ENCODE results near the gene ADRA1B. TPM values are rescaled to one million over a fixed set of nuclear protein-coding genes. Genes with fewer than 3 reads are reported as not detected.

ADRA1B gene
- total RNA-seq, 1 donor from 2014 or later: 0.57 TPM

DNA sequence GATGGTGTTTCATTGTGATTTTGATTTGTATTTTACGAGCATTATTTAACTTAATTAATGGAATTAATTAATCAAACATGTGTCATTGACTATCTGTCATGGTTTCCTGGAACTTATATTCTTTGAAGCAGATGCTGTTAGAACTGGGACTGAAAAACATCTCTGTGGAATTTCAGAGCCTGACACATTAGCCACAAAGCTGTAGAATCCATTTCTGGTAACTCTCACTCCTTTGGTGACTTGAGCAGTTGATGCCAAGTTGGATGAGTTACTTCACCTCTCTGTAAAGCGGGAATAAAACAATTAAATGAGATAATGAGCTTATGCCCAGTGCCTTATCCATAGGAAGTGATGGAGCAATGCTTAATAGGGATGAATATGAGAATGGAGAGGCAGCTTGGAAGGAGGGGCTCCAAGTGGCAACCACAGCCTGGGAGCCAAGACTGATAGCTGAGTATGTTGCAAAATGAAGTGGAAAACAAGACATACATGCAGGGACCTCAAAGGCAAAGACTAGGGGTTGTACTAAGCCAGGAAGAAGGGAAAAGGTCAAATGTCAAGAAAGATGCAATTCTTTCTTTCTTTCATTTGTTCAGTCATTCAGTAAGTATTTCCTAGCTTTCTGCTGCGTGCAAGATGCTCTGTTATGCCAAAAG, 23.1 kb upstream of the ADRA1B start:
- DNase-seq (ENCODE audit: low spot score, unreplicated experiment): no peak
- TF ChIP-seq, protein P1, sequence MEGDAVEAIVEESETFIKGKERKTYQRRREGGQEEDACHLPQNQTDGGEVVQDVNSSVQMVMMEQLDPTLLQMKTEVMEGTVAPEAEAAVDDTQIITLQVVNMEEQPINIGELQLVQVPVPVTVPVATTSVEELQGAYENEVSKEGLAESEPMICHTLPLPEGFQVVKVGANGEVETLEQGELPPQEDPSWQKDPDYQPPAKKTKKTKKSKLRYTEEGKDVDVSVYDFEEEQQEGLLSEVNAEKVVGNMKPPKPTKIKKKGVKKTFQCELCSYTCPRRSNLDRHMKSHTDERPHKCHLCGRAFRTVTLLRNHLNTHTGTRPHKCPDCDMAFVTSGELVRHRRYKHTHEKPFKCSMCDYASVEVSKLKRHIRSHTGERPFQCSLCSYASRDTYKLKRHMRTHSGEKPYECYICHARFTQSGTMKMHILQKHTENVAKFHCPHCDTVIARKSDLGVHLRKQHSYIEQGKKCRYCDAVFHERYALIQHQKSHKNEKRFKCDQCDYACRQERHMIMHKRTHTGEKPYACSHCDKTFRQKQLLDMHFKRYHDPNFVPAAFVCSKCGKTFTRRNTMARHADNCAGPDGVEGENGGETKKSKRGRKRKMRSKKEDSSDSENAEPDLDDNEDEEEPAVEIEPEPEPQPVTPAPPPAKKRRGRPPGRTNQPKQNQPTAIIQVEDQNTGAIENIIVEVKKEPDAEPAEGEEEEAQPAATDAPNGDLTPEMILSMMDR (IDR thresholded peaks at IDR 0.05; ENCODE audit: unreplicated experiment): no peak

DNA sequence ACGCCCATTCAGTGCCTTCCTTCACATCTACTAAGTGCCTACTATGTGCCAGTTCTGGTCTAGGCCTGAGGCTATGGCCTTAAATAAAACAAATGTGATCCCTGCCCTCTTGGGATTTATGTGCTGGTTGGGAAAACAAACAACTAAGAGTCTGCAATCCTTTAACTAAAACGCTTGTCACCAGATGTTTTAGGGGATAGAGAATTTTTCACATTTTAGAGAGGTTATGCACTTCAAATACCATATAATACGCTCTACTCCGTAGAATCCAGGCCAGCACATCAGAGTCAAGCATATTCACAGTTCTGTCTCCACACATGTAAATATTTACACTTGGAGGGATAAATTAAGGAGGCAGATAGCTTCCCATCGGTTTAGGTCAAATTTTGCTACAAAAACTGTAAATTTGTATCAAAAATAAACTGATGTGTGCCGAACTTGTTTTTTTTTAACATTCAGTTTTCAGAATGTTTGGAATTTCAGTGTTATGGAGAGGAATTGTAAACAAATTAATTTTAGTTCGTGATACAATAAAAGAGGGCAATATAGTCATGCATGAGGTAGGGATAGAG, 22.0 kb upstream of the ADRA1B start:
- H3K9me3 Mint-ChIP-seq (ENCODE audit: low read depth): no peaks in the 10 kb centered on the region
- no peaks in the 10 kb centered on the region for H3K4me1 Mint-ChIP-seq (ENCODE audit: low read depth)
- no peak overlapping the region for H3K4me3 Mint-ChIP-seq (ENCODE audit: low read depth)
- no peak overlapping the region for H3K27ac Mint-ChIP-seq
- TF ChIP-seq, protein P1 (IDR thresholded peaks at IDR 0.05; ENCODE audit: unreplicated experiment): no peak
- no peak for DNase-seq (ENCODE audit: low spot score, unreplicated experiment)
- peaks cover 3% of the 10 kb centered on the region for H3K27me3 Mint-ChIP-seq
- no peaks in the 10 kb centered on the region for H3K36me3 Mint-ChIP-seq (ENCODE audit: insufficient read depth)

More for the DNA sequence above, 23.1 kb upstream of the ADRA1B start:
- Mint-ChIP-seq H3K4me1 (ENCODE audit: low read depth) (no peaks in the 10 kb centered on the region), H3K4me3 (ENCODE audit: low read depth) (no peak overlapping the region), H3K27me3 (peaks cover 2% of the 10 kb centered on the region), H3K36me3 (ENCODE audit: insufficient read depth) (no peaks in the 10 kb centered on the region), H3K27ac (no peak overlapping the region), H3K9me3 (ENCODE audit: low read depth) (no peaks in the 10 kb centered on the region)

DNA sequence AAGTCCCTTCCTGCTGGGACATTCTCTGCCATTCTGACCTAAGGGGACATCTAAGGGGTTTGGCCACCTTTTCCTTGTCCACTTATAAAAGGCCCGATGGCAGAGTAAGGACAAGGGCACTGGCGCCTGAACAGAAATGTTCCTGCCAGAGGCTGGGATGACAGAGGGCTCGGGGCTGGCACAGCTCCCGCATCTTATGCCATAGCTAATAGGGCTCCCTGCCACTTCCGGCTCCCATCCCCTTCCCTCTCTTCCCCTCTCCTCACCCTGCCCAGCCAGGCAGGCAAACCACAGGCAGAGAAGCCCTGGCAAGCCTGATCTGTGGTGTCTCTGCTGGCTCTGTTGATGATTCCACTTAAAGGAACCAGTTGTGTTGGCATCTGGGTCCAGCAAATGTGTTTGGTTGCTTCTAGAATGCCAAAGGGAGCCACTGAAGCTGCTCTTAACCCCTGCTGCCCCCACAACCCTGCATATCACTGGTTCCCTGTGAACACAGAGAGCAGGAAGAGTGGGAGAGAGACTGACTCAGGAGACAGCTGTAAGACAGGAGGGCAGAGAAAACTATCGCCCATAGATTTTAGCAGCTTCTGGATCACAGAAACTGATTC, 18.4 kb upstream of the ADRA1B start:
- DNase-seq (ENCODE audit: low spot score, unreplicated experiment): no peak
- Mint-ChIP-seq H3K27ac (no peak overlapping the region), H3K27me3 (peaks cover 5% of the 10 kb centered on the region), H3K36me3 (ENCODE audit: insufficient read depth) (no peaks in the 10 kb centered on the region), H3K9me3 (ENCODE audit: low read depth) (no peaks in the 10 kb centered on the region), H3K4me3 (ENCODE audit: low read depth) (no peak overlapping the region), H3K4me1 (ENCODE audit: low read depth) (no peaks in the 10 kb centered on the region)
- TF ChIP-seq, protein P1 (IDR thresholded peaks at IDR 0.05; ENCODE audit: unreplicated experiment): no peak

DNA sequence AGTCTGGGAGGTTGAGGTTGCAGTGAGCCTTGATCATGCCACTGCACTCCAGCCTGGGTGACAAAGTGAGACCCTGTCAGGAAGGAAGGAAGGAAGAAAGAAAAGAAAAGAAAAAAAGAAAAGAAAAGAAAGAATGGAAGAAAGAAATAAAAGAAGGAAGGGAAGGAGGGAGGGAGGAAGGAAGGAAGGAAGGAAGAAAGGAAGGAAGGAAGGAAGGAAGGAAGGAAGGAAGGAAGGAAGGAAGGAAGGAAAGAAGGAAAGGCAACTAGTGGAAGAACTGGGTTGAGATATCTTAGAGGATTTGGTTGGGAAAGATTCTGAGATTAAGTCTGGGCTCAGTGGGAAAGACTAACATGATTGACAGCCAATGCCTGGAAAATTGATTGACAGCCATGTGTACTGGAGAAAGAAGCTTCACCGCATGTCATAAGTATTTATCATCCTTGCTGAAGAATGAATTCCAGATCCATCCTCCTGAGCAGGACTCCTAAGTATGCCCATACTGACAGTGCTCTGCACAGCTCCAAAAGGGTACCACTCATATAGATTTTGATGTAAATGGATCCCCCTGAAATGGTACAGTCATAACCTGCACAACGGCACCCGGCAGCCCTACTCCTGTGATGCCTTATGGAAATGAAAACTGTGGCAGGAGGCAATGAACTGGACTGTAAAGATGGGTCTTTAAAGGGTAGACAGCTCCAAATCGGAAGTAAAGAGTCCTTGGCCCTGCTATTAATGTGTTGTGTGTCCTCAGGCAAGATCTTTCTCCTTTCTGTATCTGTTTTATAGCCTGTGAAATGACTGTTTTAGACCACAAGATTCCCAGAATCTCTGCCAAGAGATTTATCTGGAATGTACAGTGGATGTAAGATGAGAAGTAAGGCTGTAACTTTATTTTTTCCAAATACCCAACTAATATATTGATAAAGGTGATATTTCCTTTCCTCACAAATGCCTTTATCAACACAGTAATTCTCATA, 16.9 kb upstream of the ADRA1B start:
- no peaks in the 10 kb centered on the region for H3K36me3 Mint-ChIP-seq (ENCODE audit: insufficient read depth)
- peaks cover 5% of the 10 kb centered on the region for H3K27me3 Mint-ChIP-seq
- TF ChIP-seq, protein P1 (IDR thresholded peaks at IDR 0.05; ENCODE audit: unreplicated experiment): no peak
- H3K4me3 Mint-ChIP-seq (ENCODE audit: low read depth): no peak overlapping the region
- H3K27ac Mint-ChIP-seq: no peak overlapping the region
- H3K9me3 Mint-ChIP-seq (ENCODE audit: low read depth): no peaks in the 10 kb centered on the region
- H3K4me1 Mint-ChIP-seq (ENCODE audit: low read depth): no peaks in the 10 kb centered on the region
- no peak for DNase-seq (ENCODE audit: low spot score, unreplicated experiment)

DNA sequence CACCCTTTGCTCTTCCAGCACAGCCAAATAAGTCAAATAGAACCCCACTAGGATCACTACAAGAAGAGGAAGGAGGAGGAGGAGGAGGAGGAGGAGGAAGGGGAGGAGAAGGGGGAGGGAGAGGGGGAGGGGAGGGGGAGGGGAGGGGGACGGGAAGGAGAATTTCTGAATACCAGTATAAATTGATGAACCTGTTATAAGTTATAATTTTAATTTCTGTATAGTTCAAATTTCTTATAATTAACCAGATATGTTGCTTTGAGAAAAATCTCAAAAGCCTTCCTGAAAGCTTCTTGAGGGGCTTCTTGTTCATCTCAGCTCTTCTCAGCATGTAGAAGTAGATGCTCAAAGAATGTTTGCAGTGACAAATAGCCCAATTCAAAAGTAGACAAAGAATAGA, 15.0 kb upstream of the ADRA1B start:
- no peak for DNase-seq (ENCODE audit: low spot score, unreplicated experiment)
- Mint-ChIP-seq H3K27me3 (peaks cover 5% of the 10 kb centered on the region), H3K9me3 (ENCODE audit: low read depth) (no peaks in the 10 kb centered on the region), H3K4me1 (ENCODE audit: low read depth) (no peaks in the 10 kb centered on the region), H3K36me3 (ENCODE audit: insufficient read depth) (no peaks in the 10 kb centered on the region), H3K27ac (no peak overlapping the region), H3K4me3 (ENCODE audit: low read depth) (no peak overlapping the region)
- TF ChIP-seq, protein P1 (IDR thresholded peaks at IDR 0.05; ENCODE audit: unreplicated experiment): no peak

All from progenitor cell of endocrine pancreas (in vitro differentiated cells).